OCI-LY7 (cell line): ENCODE results near the gene TCAIM. TPM values are rescaled to one million over a fixed set of nuclear protein-coding genes. Genes with fewer than 3 reads are reported as not detected.

Experiments used
- BruUV-seq: library from RNA; stranded (reverse); fragments of 400-500 nt; replicated peaks from 2 replicates; lab custom pipeline; 2021; lab: Mats Ljungman, UMichigan
- CTCF ChIA-PET: fragments of 300-600 bp; sonication (Branson Sonifier 250); formaldehyde crosslinking; loops from one replicate; lab custom pipeline; 2022; ENCODE audit warnings: antibody characterized with exemption; ENCODE audit not compliant: unreplicated experiment; lab: Charles Lee
- POLR2A ChIA-PET: fragments of 300-600 bp; sonication (Branson Sonifier 250); formaldehyde crosslinking; loops from one replicate; lab custom pipeline; 2022; ENCODE audit warnings: antibody characterized with exemption; lab: Charles Lee
- DNase-seq: peaks from one replicate; pipeline ENCODE4 v3.0.0-alpha.2; 2015; ENCODE audit warnings: low spot score
- H2AFZ ChIP-seq: fragments of 200-600 bp; sonication (generic), shearing (Covaris generic); 2 replicates; pipeline ENCODE4 v1.6.1; 2014; ENCODE audit warnings: mild to moderate bottlenecking, antibody characterized with exemption, low read length, moderate library complexity
- H3K27ac ChIP-seq: fragments of 200-600 bp; sonication (generic); 2 replicates; pipeline ENCODE4 v1.5.1; 2014; ENCODE audit warnings: mixed run types, low read depth, mild to moderate bottlenecking, moderate library complexity, low read length, inconsistent platforms; ENCODE audit not compliant: poor library complexity, severe bottlenecking
- H3K36me3 ChIP-seq: fragments of 200-600 bp; sonication (generic); 2 replicates; pipeline ENCODE4 v1.6.1; 2014; ENCODE audit warnings: mild to moderate bottlenecking, antibody characterized with exemption, low read length, moderate library complexity, mixed read lengths; ENCODE audit not compliant: insufficient read depth
- H3K4me1 ChIP-seq: fragments of 200-600 bp; sonication (generic); 2 replicates; pipeline ENCODE4 v1.5.1; 2014; ENCODE audit warnings: mild to moderate bottlenecking, low read length; ENCODE audit not compliant: insufficient read depth, poor library complexity, severe bottlenecking
- H3K4me2 ChIP-seq: fragments of 200-600 bp; sonication (generic); 2 replicates; pipeline ENCODE4 v1.6.1; 2014; ENCODE audit warnings: mild to moderate bottlenecking, low read length
- H3K4me3 ChIP-seq: fragments of 200-600 bp; sonication (generic); 2 replicates; pipeline ENCODE4 v1.5.1; 2014; ENCODE audit warnings: mild to moderate bottlenecking, low read depth, low read length; ENCODE audit not compliant: poor library complexity, severe bottlenecking
- H3K79me2 ChIP-seq: fragments of 200-600 bp; sonication (generic); 2 replicates; pipeline ENCODE4 v1.6.1; 2016; ENCODE audit warnings: low read depth, mild to moderate bottlenecking, low read length, moderate library complexity, mixed read lengths; ENCODE audit not compliant: insufficient read depth
- H3K9me2 ChIP-seq: fragments of 200-600 bp; sonication (generic); 2 replicates; pipeline ENCODE4 v1.6.1; 2016; ENCODE audit warnings: mild to moderate bottlenecking, low read length, mixed read lengths; ENCODE audit not compliant: insufficient read depth
- H3K9me3 ChIP-seq: fragments of 200-600 bp; sonication (generic); 2 replicates; pipeline ENCODE4 v1.6.1; 2014; ENCODE audit warnings: mild to moderate bottlenecking, mixed run types, low read length, mixed read lengths
- H4K20me1 ChIP-seq: fragments of 200-600 bp; sonication (generic); 2 replicates; pipeline ENCODE4 v1.6.1; 2014; ENCODE audit warnings: mild to moderate bottlenecking, antibody characterized with exemption, low read length, moderate library complexity, mixed read lengths; ENCODE audit not compliant: insufficient read depth
- EZH2phosphoT487 ChIP-seq: fragments of 200-600 bp; sonication (generic); IDR thresholded peaks from 2 replicates; pipeline ENCODE4 v1.6.1; 2018; ENCODE audit warnings: low read depth, borderline replicate concordance, mild to moderate bottlenecking, mixed run types, antibody characterized with exemption, low read length, moderate library complexity, mixed read lengths
- intact Hi-C: fragments of 100-400 bp; cut with micrococcal nuclease; formaldehyde crosslinking; loops from one replicate; pipeline ENCODE4 v1.10.0; 2022; ENCODE audit not compliant: unreplicated experiment
- total RNA-seq, 2 experiments: library from RNA; depleted of rRNA in 1 of 2; stranded (reverse); fragments of >200 nt in 1 of 2; shearing (Covaris generic) in 1 of 2; gene quantifications; 2 replicates each; pipeline ENCODE4 v1.2.3, GENCODE V29; 2014 to 2022
- TF ChIP-seq, protein P1 (sequence below): fragments of 200-600 bp; sonication (generic); conservative IDR thresholded peaks from 2 replicates; pipeline ENCODE4 v1.5.1; 2014; ENCODE audit warnings: mild to moderate bottlenecking, antibody characterized with exemption, low read length, moderate library complexity, mixed read lengths

TCAIM gene
- total RNA-seq, 2 experiments from 2014 or later = 15.2 to 24.0 TPM

DNA sequence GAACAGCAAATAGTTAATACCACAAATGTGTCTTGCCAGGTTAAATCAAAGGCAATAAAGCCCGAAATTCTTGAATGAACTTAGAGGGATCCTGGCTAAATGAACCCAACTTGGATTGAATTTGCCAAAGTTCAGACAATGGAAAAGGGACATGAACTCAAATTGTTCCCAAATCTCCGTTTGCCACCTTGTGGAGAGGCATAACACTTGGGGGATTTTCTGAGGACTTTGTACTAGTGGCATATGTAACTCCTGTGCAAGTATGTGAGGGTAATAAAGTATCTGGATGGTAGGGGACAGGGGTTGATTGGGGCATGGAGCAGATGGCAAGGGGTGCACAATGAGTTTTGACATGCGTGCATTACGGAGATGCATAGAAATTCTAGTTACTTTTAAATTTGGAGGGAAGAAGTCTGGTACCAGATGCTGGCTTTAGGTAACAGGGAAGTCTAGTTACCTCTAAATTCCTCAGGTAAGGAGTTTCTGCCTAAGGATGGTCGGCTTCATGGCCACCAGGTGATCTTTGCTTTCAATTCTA lies 1.2 kb upstream of the TCAIM start:
- Histone ChIP-seq H3K36me3 (0 out of 2 replicates have a peak, but pooled peaks cover 8% of the 10 kb centered on the region), H4K20me1 (no peaks in the 10 kb centered on the region), H3K4me1 (peaks cover 23% of the 10 kb centered on the region), H3K4me3 (peak overlapping the region; percentile 82), H3K9me3 (no peaks in the 10 kb centered on the region), H3K79me2 (peaks cover 31% of the 10 kb centered on the region), H3K27ac (no peak overlapping the region), H3K9me2 (no peaks in the 10 kb centered on the region), H2AFZ (peak overlapping the region; percentile 90), H3K4me2 (peak overlapping the region; percentile 88)
- DNase-seq = peak; percentile 5
- no TSS peak for BruUV-seq
- CTCF ChIA-PET = no interaction called here
- POLR2A ChIA-PET = interaction anchor here (0.7 to 2.4 kb wide), 5 partner anchors 9 to 1311 kb away, joined by 3 to 10 read pairs (median 3); no protein-coding TSS in a partner anchor
- intact Hi-C loops = loop anchor here (5.0 to 10.0 kb wide), 3 partner anchors 177 to 637 kb away; partner anchors contain the start of genes EXOSC7 and ZDHHC3
- TF ChIP-seq EZH2phosphoT487 = no peak
- TF ChIP-seq, protein P1, sequence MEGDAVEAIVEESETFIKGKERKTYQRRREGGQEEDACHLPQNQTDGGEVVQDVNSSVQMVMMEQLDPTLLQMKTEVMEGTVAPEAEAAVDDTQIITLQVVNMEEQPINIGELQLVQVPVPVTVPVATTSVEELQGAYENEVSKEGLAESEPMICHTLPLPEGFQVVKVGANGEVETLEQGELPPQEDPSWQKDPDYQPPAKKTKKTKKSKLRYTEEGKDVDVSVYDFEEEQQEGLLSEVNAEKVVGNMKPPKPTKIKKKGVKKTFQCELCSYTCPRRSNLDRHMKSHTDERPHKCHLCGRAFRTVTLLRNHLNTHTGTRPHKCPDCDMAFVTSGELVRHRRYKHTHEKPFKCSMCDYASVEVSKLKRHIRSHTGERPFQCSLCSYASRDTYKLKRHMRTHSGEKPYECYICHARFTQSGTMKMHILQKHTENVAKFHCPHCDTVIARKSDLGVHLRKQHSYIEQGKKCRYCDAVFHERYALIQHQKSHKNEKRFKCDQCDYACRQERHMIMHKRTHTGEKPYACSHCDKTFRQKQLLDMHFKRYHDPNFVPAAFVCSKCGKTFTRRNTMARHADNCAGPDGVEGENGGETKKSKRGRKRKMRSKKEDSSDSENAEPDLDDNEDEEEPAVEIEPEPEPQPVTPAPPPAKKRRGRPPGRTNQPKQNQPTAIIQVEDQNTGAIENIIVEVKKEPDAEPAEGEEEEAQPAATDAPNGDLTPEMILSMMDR = no peak

DNA sequence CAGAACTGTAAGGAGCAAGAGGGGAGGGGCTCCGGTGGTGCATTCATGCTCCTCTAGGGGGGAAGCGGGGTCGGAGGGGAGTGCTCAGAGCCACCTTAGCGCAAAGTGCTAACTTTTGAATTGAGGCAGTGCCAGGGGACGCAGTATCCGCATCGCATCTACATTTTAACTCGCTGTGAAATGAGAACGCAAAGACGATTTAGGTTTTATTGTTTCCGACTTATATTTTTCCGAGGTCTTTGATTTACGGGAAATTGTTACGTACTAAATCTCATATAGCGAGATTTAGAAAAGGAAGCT lies 212 bp downstream of the TCAIM start:
- intact Hi-C loops = loop anchor here (1.0 to 10.0 kb wide), 4 partner anchors 176 to 636 kb away; partner anchors contain the start of genes EXOSC7, KIAA1143, KIF15 and ZDHHC3
- TF ChIP-seq, protein P1 = no peak
- TF ChIP-seq EZH2phosphoT487 = no peak
- Histone ChIP-seq H3K27ac (peak overlapping the region; percentile 71), H3K4me1 (peaks cover 23% of the 10 kb centered on the region), H3K9me2 (no peaks in the 10 kb centered on the region), H4K20me1 (no peaks in the 10 kb centered on the region), H3K36me3 (peaks cover 8% of the 10 kb centered on the region; the same call in 1 of the 2 replicates), H3K9me3 (no peaks in the 10 kb centered on the region), H3K4me2 (peak overlapping the region; percentile 88), H3K79me2 (peaks cover 31% of the 10 kb centered on the region), H2AFZ (peak overlapping the region; percentile 90), H3K4me3 (peak overlapping the region; percentile 82)
- no TSS peak for BruUV-seq
- CTCF ChIA-PET = no interaction called here
- POLR2A ChIA-PET = interaction anchor here (0.7 to 2.4 kb wide), 6 partner anchors 9 to 424 kb away, joined by 3 to 10 read pairs (median 3); no protein-coding TSS in a partner anchor
- DNase-seq = no peak
